Astrocyte of the hippocampus (primary cell): ENCODE results near the gene RPL28.
"Not testable (repeated sequence)": the region's sequence is repeated elsewhere in the genome, so short reads cannot be mapped to it uniquely, and the experiment has no call there.

Source experiments
- DNase-seq: peaks from one replicate; pipeline ENCODE4 v3.0.0; 2011; ENCODE audit warnings: low read depth, low spot score

The RPL28 gene

GRCh38 chr19:55447421-55448174, 61.9 kb downstream of the RPL28 start:
- peak; percentile 77 for DNase-seq

- not testable (repeated sequence) for DNase-seq
Observed at GRCh38 chr19:55448175-55448490, 62.4 kb downstream of the RPL28 start.

GRCh38 chr19:55449469-55449868, 63.7 kb downstream of the RPL28 start:
- no peak for DNase-seq

GRCh38 chr19:55451163-55451964, 65.6 kb downstream of the RPL28 start:
- DNase-seq: no peak

- no peak for DNase-seq
Observed at GRCh38 chr19:55451965-55452748, 66.4 kb downstream of the RPL28 start.
